DND-41 (cell line): ENCODE data around the gene SLC12A4.

ENCODE experiments used
- EZH2 ChIP-seq: IDR thresholded peaks from 3 replicates; pipeline ENCODE4 v1.6.1; 2012; ENCODE audit warnings: borderline replicate concordance, low read depth, mild to moderate bottlenecking, moderate library complexity, low read length, inconsistent platforms; ENCODE audit not compliant: severe bottlenecking
- TF ChIP-seq, protein P1 (sequence below): IDR thresholded peaks from 2 replicates; pipeline ENCODE4 v1.5.1; 2012; ENCODE audit warnings: borderline replicate concordance, low read length, moderate library complexity, mild to moderate bottlenecking; ENCODE audit not compliant: poor library complexity, severe bottlenecking; ENCODE audit errors: extremely low read depth

GRCh38 chr16:67902831-67903230, 65.6 kb downstream of the SLC12A4 start:
- TF ChIP-seq, protein P1, sequence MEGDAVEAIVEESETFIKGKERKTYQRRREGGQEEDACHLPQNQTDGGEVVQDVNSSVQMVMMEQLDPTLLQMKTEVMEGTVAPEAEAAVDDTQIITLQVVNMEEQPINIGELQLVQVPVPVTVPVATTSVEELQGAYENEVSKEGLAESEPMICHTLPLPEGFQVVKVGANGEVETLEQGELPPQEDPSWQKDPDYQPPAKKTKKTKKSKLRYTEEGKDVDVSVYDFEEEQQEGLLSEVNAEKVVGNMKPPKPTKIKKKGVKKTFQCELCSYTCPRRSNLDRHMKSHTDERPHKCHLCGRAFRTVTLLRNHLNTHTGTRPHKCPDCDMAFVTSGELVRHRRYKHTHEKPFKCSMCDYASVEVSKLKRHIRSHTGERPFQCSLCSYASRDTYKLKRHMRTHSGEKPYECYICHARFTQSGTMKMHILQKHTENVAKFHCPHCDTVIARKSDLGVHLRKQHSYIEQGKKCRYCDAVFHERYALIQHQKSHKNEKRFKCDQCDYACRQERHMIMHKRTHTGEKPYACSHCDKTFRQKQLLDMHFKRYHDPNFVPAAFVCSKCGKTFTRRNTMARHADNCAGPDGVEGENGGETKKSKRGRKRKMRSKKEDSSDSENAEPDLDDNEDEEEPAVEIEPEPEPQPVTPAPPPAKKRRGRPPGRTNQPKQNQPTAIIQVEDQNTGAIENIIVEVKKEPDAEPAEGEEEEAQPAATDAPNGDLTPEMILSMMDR: no peak
- no peak for TF ChIP-seq EZH2
